HepG2 (cell line): Measurements from ENCODE around the gene SHISAL1. TPM values are rescaled to one million over a fixed set of nuclear protein-coding genes. Genes with fewer than 3 reads are reported as not detected.

Experiments
- ATAC-seq: fragments of 200-7000 bp; cut with Tn5 transposase; 3 replicates; pipeline ENCODE4 v1.9.1; 2020; ENCODE audit warnings: mild to moderate bottlenecking, moderate library complexity
- BruUV-seq: library from RNA; stranded (reverse); fragments of 400-500 nt; replicated peaks from 2 replicates; lab custom pipeline; 2021; lab: Mats Ljungman, UMichigan
- CTCF ChIA-PET: fragments of 300-600 bp; formaldehyde crosslinking; extraction: SDS; loops from one replicate; lab custom pipeline; 2021; ENCODE audit warnings: low total read pairs, inconsistent platforms, low intra/inter-chr PET ratio; lab: Yijun Ruan, JAX
- POLR2A ChIA-PET: fragments of 350-600 bp; sonication (Branson Sonifier 250); formaldehyde crosslinking; loops from one replicate; lab custom pipeline; 2020; ENCODE audit warnings: antibody characterized with exemption, inconsistent platforms; lab: Yijun Ruan, JAX
- DNase-seq: peaks from one replicate; pipeline ENCODE4 v3.0.0-alpha.2; 2015; ENCODE audit warnings: low spot score
- FAIRE-seq: peaks from 3 replicates; lab custom pipeline; 2011; peaks lifted over from hg19 to GRCh38; lab: Jason Lieb, UNC
- H2AFZ ChIP-seq: one replicate; pipeline ENCODE4 v1.6.1; 2011; ENCODE audit warnings: low read length, inconsistent platforms
- H3K27ac ChIP-seq: fragments of 300-600 bp; 3 replicates; pipeline ENCODE4 v1.8.0; 2011; ENCODE audit warnings: mixed run types, mild to moderate bottlenecking, mixed read lengths, low read length, inconsistent platforms; ENCODE audit not compliant: insufficient read depth; ENCODE audit errors: extremely low read length
- H3K27me3 ChIP-seq, 2 experiments: fragments of 200-600 bp in 1 of 2; 2 replicates in 1 of 2; 3 replicates in 1 of 2; pipeline versions ENCODE4 v1.6.0 to v1.8.0; 2011; ENCODE audit warnings: low read length in 2 of 2, mild to moderate bottlenecking in 2 of 2, moderate library complexity in 2 of 2, inconsistent platforms in 1 of 2; ENCODE audit not compliant: insufficient read depth in 2 of 2, control insufficient read depth in 1 of 2
- H3K36me3 ChIP-seq, 2 experiments: fragments of 200-600 bp in 1 of 2; replicated peaks in 1 of 2; 2 replicates in 1 of 2; 3 replicates in 1 of 2; pipeline versions ENCODE4 v1.5.1 to v1.8.0; 2011; ENCODE audit warnings: low read length in 2 of 2, inconsistent platforms in 1 of 2; ENCODE audit not compliant: insufficient read depth in 2 of 2, control insufficient read depth in 1 of 2
- H3K4me1 ChIP-seq: 2 replicates; pipeline ENCODE4 v1.5.1; 2012; ENCODE audit warnings: low read length, inconsistent platforms; ENCODE audit not compliant: insufficient read depth
- H3K4me2 ChIP-seq: 2 replicates; pipeline ENCODE4 v1.6.0; 2011; ENCODE audit warnings: low read depth, low read length, inconsistent platforms
- H3K4me3 ChIP-seq, 3 experiments: fragments of 200-600 bp in 1 of 3; sonication (generic), shearing (Covaris generic) in 1 of 3; replicated peaks in 1 of 3; 2 replicates each; pipeline ENCODE4 v1.5.1; 2011 to 2016; ENCODE audit warnings: low read length in 3 of 3, inconsistent platforms in 2 of 3, low read depth in 2 of 3, mild to moderate bottlenecking in 2 of 3, control low read depth in 1 of 3, mixed read lengths in 1 of 3; ENCODE audit not compliant: insufficient read depth in 1 of 3
- H3K79me2 ChIP-seq: one replicate; pipeline ENCODE4 v1.6.1; 2011; ENCODE audit warnings: low read length, inconsistent platforms; ENCODE audit not compliant: insufficient read depth
- H3K9ac ChIP-seq: 2 replicates; pipeline ENCODE4 v1.6.0; 2011; ENCODE audit warnings: mild to moderate bottlenecking, low read depth, low read length, inconsistent platforms; ENCODE audit not compliant: insufficient read depth
- H3K9me3 ChIP-seq: 2 replicates; pipeline ENCODE4 v1.5.1; 2012; ENCODE audit warnings: mild to moderate bottlenecking, low read length
- H4K20me1 ChIP-seq: 2 replicates; pipeline ENCODE4 v1.6.0; 2011; ENCODE audit warnings: inconsistent platforms, mild to moderate bottlenecking, low read length, moderate library complexity; ENCODE audit not compliant: insufficient read depth
- GABPB1 ChIP-seq: IDR thresholded peaks from 2 replicates; pipeline ENCODE4 v1.6.1; 2016; ENCODE audit warnings: mild to moderate bottlenecking, missing genetic modification reagents, moderate library complexity, missing compliant biosample characterization
- HCFC1 ChIP-seq: fragments of 150-350 bp; IDR thresholded peaks from 2 replicates; pipeline ENCODE4 v1.6.1; 2014; ENCODE audit warnings: low read depth, low read length
- MAF1 ChIP-seq: sonication (generic); formaldehyde crosslinking; IDR thresholded peaks from 2 replicates; pipeline ENCODE4 v1.5.0; 2020; ENCODE audit warnings: missing genetic modification reagents, borderline replicate concordance
- MIER3 ChIP-seq: IDR thresholded peaks from 2 replicates; pipeline ENCODE4 v1.6.1; 2016; ENCODE audit warnings: missing compliant biosample characterization, borderline replicate concordance
- PRPF4 ChIP-seq: fragments of 200-400 bp; formaldehyde crosslinking; IDR thresholded peaks from 2 replicates; pipeline ENCODE4 v1.6.1; 2016; ENCODE audit warnings: low read length, low read depth; ENCODE audit not compliant: poor library complexity, severe bottlenecking
- SNAPC4 ChIP-seq: sonication (generic); formaldehyde crosslinking; IDR thresholded peaks from 2 replicates; pipeline ENCODE4 v1.4.0; 2020; ENCODE audit warnings: mild to moderate bottlenecking, missing genetic modification reagents
- TBX2 ChIP-seq: sonication (generic); formaldehyde crosslinking; IDR thresholded peaks from 2 replicates; pipeline ENCODE4 v1.5.0; 2020; ENCODE audit warnings: missing genetic modification reagents, mild to moderate bottlenecking, borderline replicate concordance
- ZNF441 ChIP-seq: sonication (generic); formaldehyde crosslinking; IDR thresholded peaks from 2 replicates; pipeline ENCODE4 v1.7.0; 2021; ENCODE audit warnings: missing genetic modification reagents, borderline replicate concordance
- ZNF460 ChIP-seq: sonication (generic); formaldehyde crosslinking; IDR thresholded peaks from 2 replicates; pipeline ENCODE4 v1.5.1; 2020; ENCODE audit warnings: missing genetic modification reagents, mild to moderate bottlenecking, borderline replicate concordance
- ZNF766 ChIP-seq: sonication (generic); formaldehyde crosslinking; IDR thresholded peaks from 2 replicates; pipeline ENCODE4 v1.5.0; 2020; ENCODE audit warnings: missing genetic modification reagents, borderline replicate concordance
- WGBS: methylation state at CpG from one replicate; pipeline ENCODE4 v1.1.6; 2017; ENCODE audit warnings: low lambda C conversion rate; 5-methylcytosine and 5-hydroxymethylcytosine counted together
- in situ Hi-C: cut with HindIII; loops from 2 replicates; pipeline ENCODE4 v1.10.0; 2017; ENCODE audit warnings: low pct_unique_long_range_greater_than_20kb; ENCODE audit not compliant: extremely low pct_ligation_motif_present
- intact Hi-C: fragments of 100-400 bp; cut with micrococcal nuclease; formaldehyde crosslinking; loops from one replicate; pipeline ENCODE4 v1.10.0; 2022; ENCODE audit not compliant: unreplicated experiment
- polyA plus RNA-seq, 8 experiments: library from polyadenylated mRNA; depleted of rRNA in 3 of 8; stranded (reverse) in 7 of 8; unstranded in 1 of 8; fragments of >200 nt; fragmentation: Illumina TruSeq in 4 of 8; extraction: Trizol in 4 of 8; gene quantifications; 2 replicates each; pipeline versions ENCODE4 v1.2.1 to v1.2.3, GENCODE V29; 2011 to 2016; ENCODE audit warnings: low read depth in 4 of 8, missing spikeins in 1 of 8, mixed read lengths in 1 of 8; ENCODE audit not compliant: insufficient read depth in 1 of 8
- total RNA-seq, 5 experiments: library from RNA; depleted of rRNA; stranded (reverse); fragments of >200 nt; fragmentation: Illumina TruSeq; extraction: Trizol; gene quantifications; 2 replicates each; pipeline ENCODE4 v1.2.3, GENCODE V29; 2016; ENCODE audit warnings: low read depth in 1 of 5
- TF ChIP-seq, protein P1 (sequence below): sonication (generic); formaldehyde crosslinking; IDR thresholded peaks from 2 replicates; pipeline ENCODE4 v1.4.0; 2020; ENCODE audit warnings: missing genetic modification reagents
- TF ChIP-seq, protein P2 (sequence below): sonication (generic); formaldehyde crosslinking; IDR thresholded peaks from 2 replicates; pipeline ENCODE4 v1.4.0; 2020; ENCODE audit warnings: mild to moderate bottlenecking, missing genetic modification reagents

The SHISAL1 gene
- total and polyA plus RNA-seq, 2 of the 13 experiments (the other 11 are each of a cell fraction or from before 2014, with no cell fraction given), result not detected

GRCh38 chr22:44276706-44277356 lies 35.9 kb downstream of the SHISAL1 start (continued):
- TF ChIP-seq, protein P1, sequence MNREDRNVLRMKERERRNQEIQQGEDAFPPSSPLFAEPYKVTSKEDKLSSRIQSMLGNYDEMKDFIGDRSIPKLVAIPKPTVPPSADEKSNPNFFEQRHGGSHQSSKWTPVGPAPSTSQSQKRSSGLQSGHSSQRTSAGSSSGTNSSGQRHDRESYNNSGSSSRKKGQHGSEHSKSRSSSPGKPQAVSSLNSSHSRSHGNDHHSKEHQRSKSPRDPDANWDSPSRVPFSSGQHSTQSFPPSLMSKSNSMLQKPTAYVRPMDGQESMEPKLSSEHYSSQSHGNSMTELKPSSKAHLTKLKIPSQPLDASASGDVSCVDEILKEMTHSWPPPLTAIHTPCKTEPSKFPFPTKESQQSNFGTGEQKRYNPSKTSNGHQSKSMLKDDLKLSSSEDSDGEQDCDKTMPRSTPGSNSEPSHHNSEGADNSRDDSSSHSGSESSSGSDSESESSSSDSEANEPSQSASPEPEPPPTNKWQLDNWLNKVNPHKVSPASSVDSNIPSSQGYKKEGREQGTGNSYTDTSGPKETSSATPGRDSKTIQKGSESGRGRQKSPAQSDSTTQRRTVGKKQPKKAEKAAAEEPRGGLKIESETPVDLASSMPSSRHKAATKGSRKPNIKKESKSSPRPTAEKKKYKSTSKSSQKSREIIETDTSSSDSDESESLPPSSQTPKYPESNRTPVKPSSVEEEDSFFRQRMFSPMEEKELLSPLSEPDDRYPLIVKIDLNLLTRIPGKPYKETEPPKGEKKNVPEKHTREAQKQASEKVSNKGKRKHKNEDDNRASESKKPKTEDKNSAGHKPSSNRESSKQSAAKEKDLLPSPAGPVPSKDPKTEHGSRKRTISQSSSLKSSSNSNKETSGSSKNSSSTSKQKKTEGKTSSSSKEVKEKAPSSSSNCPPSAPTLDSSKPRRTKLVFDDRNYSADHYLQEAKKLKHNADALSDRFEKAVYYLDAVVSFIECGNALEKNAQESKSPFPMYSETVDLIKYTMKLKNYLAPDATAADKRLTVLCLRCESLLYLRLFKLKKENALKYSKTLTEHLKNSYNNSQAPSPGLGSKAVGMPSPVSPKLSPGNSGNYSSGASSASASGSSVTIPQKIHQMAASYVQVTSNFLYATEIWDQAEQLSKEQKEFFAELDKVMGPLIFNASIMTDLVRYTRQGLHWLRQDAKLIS, result no peak
- TF ChIP-seq, protein P2, sequence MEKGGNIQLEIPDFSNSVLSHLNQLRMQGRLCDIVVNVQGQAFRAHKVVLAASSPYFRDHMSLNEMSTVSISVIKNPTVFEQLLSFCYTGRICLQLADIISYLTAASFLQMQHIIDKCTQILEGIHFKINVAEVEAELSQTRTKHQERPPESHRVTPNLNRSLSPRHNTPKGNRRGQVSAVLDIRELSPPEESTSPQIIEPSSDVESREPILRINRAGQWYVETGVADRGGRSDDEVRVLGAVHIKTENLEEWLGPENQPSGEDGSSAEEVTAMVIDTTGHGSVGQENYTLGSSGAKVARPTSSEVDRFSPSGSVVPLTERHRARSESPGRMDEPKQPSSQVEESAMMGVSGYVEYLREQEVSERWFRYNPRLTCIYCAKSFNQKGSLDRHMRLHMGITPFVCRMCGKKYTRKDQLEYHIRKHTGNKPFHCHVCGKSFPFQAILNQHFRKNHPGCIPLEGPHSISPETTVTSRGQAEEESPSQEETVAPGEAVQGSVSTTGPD (CRISPR knock-in tag), result no peak
- TF ChIP-seq GABPB1, result no peak
- TF ChIP-seq MAF1 (CRISPR knock-in tag), result no peak
- TF ChIP-seq PRPF4, result no peak
- TF ChIP-seq HCFC1, result no peak

- H3K9ac ChIP-seq, result no peak overlapping the region
- ATAC-seq (no peak), FAIRE-seq (no peak), DNase-seq (no peak)
- H3K27ac ChIP-seq, result no peak overlapping the region
- intact Hi-C loops (no loop called here), in situ Hi-C loops (no loop called here)
- ChIA-PET POLR2A (no interaction called here), CTCF (no interaction called here)
- no peaks in the 10 kb centered on the region for H3K4me1 ChIP-seq
- H3K36me3 ChIP-seq, result no peaks in the 10 kb centered on the region
- no peaks in the 10 kb centered on the region for H3K9me3 ChIP-seq
- H3K27me3 ChIP-seq, result peaks cover 5 to 47% of the 10 kb centered on the region in 2 experiments; a peak in 4 of 5 replicates
- no peak overlapping the region for H2AFZ ChIP-seq
- H3K79me2 ChIP-seq, result no peaks in the 10 kb centered on the region
- no peak overlapping the region for H3K4me3 ChIP-seq
- no peak overlapping the region for H3K4me2 ChIP-seq
- no TSS peak for BruUV-seq
- WGBS, result 18% methylated on average over 10 of the region's 10 CpGs
- no peaks in the 10 kb centered on the region for H4K20me1 ChIP-seq
- TF ChIP-seq ZNF460 (CRISPR knock-in tag) (no peak), ZNF441 (CRISPR knock-in tag) (no peak), ZNF766 (CRISPR knock-in tag) (no peak), MIER3 (CRISPR knock-in tag) (no peak), SNAPC4 (no peak), TBX2 (CRISPR knock-in tag) (no peak)
Observed at GRCh38 chr22:44276041-44276440, 36.7 kb downstream of the SHISAL1 start.
